Medulla oblongata (tissue), 1 donor: ENCODE results near the gene MCC.

Experiments
- DNase-seq: peaks from one replicate; pipeline ENCODE4 v3.0.0-alpha.2; 2015; ENCODE audit errors: extremely low spot score

MCC gene

DNA sequence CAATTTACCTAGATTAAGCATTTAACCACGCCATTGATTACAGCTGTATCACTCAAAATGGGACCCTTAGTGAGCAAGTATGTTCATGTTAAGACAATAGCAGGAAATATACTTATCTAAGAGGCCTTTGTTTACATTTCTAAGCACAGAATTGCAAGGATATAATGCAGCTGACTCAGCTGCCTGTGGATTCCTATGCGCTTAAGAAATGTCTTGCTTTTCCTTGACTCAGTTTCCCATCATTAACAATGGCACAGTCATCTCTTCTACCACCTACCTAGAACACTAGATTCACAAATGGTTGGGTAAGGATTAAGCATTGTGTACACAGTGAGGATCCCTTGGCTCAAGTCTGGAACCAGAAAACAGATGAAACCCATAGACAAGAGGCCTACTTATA is 217.2 kb downstream of the MCC start:
- DNase-seq, result no peak

DNA sequence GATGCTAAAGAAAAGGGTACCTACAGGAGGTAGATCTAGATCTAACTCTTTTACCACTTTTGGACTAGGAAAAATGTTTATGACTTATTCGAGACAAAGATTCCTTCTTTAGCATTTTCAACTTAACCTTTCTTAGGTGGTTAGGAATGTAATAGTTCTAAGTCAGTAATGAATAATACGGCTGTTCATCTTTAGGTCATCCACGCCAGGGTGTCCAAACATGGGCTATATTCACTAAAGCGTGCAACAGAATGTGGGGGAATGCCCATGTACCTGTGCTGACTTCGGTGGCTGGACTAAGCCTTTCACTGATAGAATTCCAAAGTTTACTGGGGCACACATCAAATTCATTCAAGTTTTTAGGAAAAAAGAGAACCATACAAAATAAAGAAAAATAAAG is 218.2 kb downstream of the MCC start:
- DNase-seq, result no peak

DNA sequence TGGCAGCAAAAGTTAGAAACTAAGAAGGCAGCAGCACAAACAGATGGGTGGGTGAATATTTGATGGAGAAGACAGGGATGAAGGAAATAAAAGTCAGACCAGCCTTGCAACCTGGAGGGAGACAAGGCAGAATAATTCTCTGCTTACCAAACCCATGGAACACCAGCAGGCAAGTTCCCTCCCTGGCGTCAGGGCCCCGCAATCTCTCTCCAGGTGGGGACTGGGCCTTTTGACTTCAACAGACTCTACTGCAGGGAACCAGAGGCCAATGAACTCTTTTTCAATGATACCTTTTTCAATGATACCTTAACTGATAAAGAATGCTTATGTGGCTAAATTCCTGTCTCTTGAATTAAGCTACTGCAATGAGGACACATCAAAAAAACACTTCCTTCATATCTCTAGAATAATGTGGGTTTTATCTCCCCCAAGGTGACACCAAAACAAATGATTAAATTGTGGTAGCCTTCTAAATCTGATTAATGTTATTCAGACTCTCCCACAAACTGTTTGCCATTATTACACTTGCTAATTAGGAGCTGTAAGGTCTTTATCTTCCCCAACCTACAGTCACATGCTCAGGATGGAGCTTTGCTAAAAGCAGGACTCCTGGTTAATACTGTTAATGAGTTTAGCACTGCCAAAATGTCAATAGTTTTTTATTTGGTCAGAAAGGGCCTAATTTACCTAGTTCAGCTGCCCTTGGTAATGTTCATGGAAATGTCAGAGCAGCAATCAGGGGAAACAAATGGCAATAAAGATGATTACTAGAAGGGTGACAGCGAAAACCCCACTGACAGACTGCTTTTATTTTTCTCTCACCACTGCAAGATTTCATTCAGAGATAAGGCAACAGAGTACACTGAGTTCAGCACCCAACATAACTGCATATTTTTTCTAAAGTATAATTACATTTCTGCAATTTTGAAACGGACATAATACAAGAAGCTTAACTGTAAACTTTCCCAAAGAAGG is 218.9 kb downstream of the MCC start:
- DNase-seq, result no peak

DNA sequence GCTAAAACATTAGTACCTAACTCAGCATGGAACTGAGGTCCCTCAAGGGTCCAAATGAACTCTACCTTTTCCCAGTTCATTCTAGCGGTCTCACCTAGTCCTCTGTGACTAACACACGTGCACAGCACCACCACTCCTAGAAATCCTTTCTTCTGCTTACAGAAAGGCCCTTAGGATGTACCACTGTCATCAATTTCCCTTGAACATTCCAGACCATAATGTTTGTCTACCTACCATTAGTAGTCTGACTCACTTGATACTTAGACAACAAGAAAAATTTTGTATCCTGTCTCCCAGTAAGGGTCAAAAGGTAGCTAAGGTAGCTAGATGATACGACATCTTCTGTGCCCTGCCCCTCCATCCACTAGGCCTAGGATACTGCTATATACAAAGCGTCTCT is 220.0 kb downstream of the MCC start:
- no peak for DNase-seq

DNA sequence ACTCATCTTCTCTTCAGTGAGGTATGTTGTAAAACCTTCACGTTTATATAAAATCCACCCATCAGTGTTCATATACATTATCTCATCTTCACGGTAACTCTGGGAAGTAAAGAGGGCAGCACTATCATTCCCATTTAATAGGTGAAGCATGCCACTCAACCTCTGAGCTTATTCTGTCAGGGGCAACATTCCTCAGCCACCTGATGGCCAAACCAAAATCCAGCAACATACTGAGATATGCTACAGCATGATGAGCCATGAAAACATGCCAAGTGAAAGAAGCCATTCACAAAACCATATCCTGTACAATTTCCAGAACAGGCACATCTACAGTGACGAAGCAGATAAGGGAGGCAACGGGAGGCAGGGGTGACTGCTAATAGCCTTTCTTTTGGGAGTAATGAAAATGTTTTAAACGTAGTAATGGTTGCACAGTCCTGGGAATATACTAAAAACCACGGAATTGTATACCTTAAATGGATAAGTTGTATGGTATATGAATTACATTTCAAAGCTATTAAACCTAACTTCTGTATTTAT is 220.8 kb downstream of the MCC start:
- no peak for DNase-seq

DNA sequence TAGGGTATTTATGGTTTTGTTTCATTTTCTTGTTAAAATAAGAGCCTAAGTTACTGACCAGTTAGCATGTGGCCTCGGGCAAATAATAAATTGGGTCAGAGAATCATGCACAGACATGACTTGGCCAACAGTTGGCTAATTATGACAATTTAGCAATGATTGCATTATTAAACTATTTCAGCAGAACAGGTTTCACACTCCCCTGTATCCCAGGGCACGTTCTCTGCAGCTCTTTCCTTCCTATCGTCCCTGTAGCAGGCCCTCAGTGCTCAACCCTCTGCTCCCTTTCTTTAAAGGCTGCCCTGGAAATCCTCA is 221.4 kb downstream of the MCC start:
- no peak for DNase-seq

DNA sequence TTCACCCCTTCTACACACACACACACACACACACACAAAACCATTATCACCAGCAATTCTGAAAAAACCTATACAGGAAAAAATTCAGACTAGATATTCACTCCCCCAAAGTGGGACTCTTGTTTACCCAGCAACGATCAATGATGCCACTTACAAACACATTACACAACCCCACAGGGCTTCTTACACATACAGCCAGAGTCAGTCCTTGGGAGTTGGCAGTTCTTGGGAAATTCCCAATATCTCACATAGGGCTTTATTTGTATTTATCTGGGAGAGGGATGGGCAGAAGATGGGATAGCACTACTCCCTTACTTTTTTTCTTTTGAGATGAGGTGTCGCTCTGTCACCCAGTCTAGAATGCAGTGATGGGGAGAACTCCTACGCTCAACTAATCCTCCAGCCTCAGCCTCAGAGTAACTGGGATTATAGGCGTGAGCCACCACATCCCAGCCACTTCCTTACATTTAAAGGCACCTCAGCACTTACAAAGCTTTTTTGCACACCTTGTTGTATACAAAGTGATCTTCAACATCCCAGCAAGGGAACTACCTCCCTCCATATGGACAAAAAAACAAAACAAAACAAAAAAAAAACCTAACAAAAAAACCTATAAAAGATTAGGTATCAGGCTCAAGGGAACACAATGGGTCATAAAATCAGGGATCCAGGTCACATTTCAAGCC is 221.9 kb downstream of the MCC start:
- DNase-seq, result no peak

DNA sequence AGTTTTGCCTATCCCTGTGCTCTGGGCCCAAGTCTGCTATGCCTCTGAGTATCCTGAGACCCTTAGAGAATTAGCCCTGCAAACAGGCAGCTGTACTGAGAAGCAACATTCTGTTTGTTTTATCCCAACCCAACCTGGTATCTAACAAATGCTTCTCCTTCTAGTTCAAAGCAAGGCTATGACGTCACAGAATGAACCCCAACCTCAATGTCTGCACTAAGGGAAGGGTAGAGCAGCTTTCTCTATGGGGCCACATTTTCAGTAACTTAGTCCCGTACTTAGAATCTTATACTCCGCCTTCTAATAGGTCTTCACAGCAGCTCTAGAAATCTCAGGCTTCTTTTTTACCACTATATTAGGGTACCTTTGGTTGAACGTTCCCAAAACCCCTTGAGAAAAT is 223.1 kb downstream of the MCC start:
- no peak for DNase-seq

DNA sequence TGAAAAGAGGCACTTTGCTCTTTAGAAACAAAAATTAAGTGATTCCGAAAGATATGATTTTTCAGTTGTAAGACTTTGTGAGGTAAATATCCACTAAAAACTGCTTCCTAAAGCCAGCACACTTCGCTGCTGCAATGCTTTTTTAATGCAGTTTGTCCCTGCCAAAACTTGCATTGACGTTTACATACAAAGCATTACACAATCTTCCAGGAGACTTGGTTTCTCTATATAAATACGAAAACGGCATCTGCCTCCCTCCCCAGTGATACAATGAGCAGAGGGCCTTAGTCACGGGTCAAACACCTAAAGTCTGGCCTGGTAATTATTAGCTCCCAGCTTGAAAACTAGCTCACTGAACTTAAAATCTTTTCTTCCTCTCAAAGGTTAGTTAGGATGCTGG is 224.2 kb downstream of the MCC start:
- no peak for DNase-seq

DNA sequence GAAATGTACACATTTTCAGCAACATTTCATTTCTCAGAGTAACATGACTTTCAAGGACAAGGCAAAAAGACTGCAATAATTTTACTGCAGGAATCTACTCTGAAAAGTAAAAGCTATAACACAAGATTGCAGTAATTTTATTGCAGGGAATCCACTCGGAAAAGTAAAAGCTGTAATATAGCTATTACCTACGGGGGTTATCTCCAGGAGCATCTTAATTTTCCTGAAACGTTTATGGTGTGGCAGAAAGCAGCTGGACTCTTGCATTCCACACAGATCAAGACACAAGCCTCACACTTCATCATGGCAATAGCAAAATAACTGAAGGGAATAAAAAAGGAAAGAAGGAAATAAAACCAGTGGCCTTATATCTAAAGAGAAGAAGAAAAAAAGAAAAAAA is 224.7 kb downstream of the MCC start:
- no peak for DNase-seq

DNA sequence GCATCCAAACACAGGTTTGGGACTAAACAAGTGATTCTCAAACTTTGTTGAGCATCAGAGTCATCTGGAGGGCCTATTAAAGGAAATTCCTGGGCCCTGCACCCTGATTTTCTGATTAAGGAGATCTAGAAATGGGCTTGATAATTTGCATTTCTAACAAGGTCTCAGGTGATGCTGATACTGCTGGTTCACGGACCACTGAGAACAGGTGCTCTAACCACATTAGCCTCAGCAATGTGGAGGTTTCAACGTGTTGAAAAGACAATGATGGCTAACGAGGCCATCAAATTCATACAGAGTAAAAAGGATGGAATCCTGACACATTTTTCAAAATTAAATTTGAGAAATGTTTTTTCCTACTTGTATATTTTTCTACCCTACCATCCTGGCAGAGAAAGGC is 225.6 kb downstream of the MCC start:
- no peak for DNase-seq

DNA sequence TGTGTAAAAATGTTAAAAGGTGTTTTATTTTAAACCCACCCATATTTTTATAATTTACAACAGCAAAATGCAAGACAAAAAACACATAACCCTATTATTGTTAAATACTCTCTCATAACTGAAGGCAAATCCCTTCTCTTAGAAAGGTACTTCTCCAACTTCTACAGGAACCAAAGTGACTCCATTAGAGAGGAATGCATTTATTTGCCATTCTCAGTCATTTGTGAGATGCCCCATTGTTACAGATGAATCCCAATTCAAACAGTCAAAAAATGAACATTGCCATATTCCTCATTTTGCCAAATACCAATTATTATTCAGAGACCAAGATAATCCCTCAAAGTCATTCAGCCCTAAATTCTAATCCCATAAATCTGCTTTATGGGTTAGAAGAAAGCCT is 229.2 kb downstream of the MCC start:
- no peak for DNase-seq

DNA sequence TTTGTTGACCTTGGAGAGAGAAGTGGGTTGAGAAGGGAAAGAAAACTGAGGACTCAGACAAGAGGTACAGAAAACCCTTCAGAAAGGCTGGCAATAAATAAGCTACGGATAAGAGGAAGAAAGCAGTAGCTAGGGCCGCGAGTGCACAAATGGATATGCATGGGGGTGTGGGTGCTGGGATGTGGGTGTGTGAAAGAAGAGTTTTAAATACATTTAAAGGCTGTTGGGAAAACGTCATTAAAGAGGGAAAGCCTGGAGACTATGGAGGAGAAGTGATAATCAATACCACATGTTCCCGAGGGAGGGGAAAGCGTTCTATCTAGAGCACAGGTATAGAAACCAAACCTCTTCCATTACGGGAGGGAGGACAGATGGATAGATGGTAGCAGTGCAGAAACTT is 230.7 kb downstream of the MCC start:
- no peak for DNase-seq

DNA sequence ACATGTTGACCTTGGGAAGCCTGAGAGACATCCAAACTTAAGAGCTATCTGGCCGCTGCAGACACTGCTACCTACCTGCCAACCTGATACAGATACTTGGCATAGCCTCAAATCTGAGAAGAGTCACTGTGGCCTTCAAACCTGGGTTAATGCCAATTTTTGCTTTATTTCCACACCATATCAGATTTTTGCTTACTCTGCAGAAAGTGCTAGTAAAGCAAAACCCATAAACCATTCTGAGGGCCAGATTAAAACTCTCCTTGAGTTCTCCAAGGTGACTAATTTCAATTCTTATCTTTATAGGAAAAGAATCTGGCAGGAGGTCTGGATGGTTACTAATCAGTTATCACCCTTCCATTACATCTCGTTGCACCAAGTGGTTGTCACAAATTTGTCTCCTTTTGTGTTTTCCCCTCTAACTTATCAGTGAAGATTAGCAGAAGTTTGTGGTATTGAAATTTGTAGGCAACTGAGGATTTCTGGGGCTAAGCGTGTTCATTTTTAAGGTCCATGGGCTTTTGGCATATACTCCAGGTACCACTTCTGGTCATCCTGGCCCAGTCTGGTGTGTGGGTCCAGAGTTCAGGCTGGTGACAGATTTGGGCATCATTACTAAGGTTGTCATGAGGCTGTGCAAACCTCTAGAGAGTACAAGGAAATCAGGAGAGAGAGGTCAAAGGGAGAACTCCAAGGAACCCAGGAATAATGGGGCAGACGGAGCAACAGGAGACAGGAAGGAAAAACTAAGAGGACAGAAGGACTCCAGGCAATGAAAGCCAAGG is 231.4 kb downstream of the MCC start:
- no peak for DNase-seq

DNA sequence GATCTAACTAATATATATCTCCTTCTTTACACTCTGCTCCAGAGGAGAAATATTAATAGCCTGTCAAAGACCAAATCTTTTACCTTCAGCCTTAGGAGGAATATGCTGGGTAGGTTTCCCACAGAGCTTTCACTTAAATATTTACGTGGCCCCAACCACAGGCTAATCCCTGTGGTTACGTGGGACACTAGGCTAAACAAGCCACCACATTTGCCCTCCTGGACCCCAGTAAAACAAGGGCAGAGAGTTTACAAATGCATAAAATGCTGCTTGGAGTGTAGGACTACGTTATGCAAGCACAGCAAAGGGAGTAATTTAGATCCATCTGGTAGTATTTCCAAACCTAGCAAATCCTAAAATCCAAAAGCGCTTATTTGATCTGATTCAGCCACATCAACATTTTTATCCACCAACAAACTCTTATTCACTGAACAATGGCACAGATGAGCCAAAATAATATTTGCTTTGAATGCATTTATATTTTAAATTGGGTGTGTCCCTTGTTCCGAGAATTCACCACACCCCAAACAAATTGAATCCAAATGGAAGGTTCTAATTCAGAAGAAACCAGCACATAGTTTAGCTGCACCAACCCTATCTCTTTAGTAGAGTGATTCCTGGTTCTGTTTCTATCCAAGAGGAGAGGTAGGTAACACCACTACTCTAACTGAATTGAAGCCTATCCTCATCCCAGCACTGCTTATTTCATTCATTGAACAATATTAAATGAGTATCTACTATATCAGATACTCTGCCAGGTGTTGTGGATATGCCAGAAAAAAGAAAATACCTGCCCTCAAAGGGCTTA is 232.5 kb downstream of the MCC start:
- no peak for DNase-seq

DNA sequence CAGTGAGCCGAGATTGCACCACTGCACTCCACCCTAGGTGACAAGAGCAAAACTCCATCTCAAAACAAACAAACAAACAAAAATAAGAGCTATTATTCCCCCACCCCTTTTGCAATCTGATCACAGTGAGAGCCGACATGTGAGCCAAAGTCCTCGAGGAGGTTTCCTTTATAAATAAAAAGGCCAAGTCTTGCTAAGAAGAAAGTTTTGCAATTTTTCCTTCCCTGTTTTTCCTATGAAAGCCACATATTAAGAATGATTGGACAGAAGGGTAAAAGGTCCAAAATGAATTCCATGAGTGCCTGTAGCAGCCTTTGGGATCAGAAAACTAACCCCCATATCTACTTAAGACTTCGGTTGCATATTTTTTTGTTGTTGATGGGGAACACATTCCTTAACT is 233.1 kb downstream of the MCC start:
- no peak for DNase-seq

DNA sequence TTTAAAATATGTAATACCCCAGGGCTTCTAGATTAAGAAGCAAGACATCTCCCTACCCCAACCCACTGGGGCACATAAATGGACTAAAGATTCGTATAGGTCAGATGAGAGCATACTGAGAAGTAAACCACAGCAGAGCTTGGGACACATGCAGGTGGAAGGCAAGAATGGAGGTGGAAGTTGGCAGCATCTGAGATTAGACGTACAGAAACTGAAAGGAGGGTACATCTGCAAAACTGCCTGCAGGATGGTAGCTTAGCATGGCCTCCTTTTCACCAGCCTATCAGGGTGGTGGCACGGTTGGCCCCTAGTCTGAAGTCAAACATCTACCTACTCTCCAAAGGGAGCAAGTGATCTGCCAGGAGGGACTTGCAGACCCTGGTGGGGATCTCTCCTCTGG is 235.2 kb downstream of the MCC start:
- no peak for DNase-seq

DNA sequence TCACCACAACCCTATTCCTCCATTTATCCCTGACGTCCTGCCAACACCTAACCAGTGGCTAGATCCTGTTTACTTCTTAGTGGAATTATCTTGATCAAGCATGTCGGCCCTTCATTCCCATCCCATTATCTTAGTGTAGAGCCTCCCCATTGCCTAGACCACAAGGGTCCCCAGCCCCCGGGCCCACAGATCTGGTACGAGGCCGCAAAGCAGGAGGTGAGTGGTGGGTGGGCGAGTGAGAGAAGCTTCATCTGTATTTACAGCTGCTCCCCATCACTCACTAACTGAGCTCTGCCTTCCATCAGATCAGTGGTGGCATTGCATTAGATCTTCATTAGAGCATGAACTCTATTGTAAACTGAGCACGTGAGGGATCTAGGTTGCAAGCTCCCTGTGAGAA is 236.2 kb downstream of the MCC start:
- DNase-seq, result no peak

DNA sequence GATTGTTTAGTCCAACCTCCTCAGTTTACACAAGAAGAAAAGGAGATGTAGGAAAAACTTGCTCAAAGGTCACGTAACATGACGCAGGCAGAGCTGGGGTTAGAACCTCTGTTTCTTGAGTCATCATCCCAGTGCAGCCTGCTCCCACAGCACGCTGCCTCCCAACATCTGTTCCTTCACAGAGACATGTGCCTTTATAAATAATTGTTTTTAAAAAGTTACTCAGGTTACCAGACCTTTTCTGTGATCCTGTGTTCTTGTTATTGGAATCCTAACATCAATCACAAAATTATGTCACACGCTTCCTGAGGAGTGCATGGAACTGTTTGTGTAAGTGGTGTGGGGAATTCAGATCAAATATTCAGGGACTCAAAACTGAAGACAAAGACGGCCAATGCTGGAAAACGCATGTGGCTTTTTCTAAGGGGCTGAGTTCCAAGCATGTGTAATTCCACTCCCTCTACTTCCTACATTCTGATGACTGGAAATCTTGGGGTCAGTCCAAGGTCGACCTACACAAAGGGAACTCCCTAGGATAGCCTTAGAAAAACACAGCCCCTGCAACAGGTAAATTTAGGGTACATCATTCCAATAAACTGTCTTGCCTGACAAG is 237.8 kb downstream of the MCC start:
- DNase-seq, result peak; percentile 30

DNA sequence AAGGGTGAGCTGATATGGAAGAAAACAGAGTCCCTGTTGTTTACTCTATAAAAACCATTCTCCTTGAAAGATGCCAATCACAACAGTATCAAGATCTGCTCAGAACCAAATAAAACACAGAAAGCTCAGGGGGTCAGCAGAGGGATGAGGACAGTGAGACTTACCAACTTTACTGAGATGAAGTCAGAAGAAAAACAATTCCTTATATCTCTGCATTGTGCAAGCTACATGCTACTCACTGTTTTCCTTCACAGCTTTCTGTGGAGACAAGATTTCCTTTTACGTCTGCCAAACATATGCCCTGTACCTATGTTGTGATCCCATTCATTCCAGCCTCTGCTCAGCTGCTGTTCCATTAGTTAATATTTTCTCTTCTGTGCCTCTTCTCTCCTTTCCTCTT is 239.0 kb downstream of the MCC start:
- DNase-seq, result no peak

DNA sequence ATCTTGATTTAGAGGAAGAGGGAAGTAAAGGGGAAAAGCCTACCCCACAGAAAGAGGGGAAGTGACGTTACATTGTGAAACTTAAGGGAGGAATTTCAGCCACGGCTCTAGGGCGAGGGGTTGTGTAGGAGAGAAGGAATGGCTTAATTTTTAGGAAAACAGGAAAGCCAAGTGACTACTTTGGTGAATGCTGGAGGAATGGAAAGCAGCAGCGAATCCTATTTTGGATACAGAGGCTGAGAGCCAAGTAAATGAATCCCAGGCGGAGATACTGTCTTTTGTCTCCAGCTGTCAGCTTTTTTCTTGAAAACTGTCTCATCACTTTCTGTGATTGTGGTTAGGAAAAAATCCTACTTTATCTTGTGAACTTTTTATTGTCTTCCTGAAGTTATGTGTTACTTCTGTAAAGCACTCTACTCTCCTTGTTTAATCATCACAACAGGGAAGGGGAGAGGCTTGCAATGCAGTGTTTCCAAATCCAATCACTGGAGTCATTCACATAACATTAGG is 241.8 kb downstream of the MCC start:
- DNase-seq, result peak; percentile 49
